Parathyroid adenoma (tissue), 2 donors: ENCODE measurements around the gene PRPF40B.

Experiments
- H2AFZ ChIP-seq: fragments of 300-600 bp; sonication (generic); one replicate; pipeline ENCODE4 v1.7.0; 2017; ENCODE audit warnings: antibody characterized with exemption, mild to moderate bottlenecking
- H3K27ac ChIP-seq: fragments of 300-600 bp; sonication (generic); one replicate; pipeline ENCODE4 v1.7.0; 2017
- H3K27me3 ChIP-seq: fragments of 300-600 bp; sonication (generic); one replicate; pipeline ENCODE4 v1.7.0; 2017; ENCODE audit warnings: low read length; ENCODE audit not compliant: control insufficient read depth, insufficient read depth
- H3K36me3 ChIP-seq: fragments of 300-600 bp; sonication (generic); one replicate; pipeline ENCODE4 v1.7.0; 2017; ENCODE audit warnings: low read length; ENCODE audit not compliant: control insufficient read depth, insufficient read depth
- H3K4me1 ChIP-seq: fragments of 300-600 bp; sonication (generic); one replicate; pipeline ENCODE4 v1.7.0; 2017; ENCODE audit warnings: control low read depth
- H3K4me2 ChIP-seq: fragments of 300-600 bp; sonication (generic); one replicate; pipeline ENCODE4 v1.7.0; 2017; ENCODE audit warnings: low read length
- H3K4me3 ChIP-seq: fragments of 300-600 bp; sonication (generic); one replicate; pipeline ENCODE4 v1.7.0; 2017; ENCODE audit warnings: low read depth, low read length
- H3K79me2 ChIP-seq: fragments of 300-600 bp; sonication (generic); one replicate; pipeline ENCODE4 v1.7.0; 2017; ENCODE audit warnings: control low read depth
- H3K9ac ChIP-seq: fragments of 300-600 bp; sonication (generic); one replicate; pipeline ENCODE4 v1.7.0; 2017; ENCODE audit warnings: mild to moderate bottlenecking
- H3K9me3 ChIP-seq: fragments of 300-600 bp; sonication (generic); one replicate; pipeline ENCODE4 v1.7.0; 2017; ENCODE audit warnings: low read length; ENCODE audit not compliant: control insufficient read depth
- CTCF ChIP-seq: fragments of 300-600 bp; sonication (generic); IDR thresholded peaks from one replicate; pipeline ENCODE4 v1.7.0; 2017; ENCODE audit warnings: antibody characterized with exemption, mild to moderate bottlenecking
- donor health status: primary hyperparathyroidism.

Gene PRPF40B

GRCh38 chr12:49664167-49664566, 40.8 kb downstream of the PRPF40B start:
- H3K27me3 ChIP-seq: no peaks in the 10 kb centered on the region
- H3K4me2 ChIP-seq: no peak overlapping the region
- H2AFZ ChIP-seq: no peak overlapping the region
- no peak for TF ChIP-seq CTCF
- H3K4me1 ChIP-seq: no peaks in the 10 kb centered on the region
- H3K79me2 ChIP-seq: no peaks in the 10 kb centered on the region
- no peaks in the 10 kb centered on the region for H3K36me3 ChIP-seq
- peak overlapping the region; percentile 8 for H3K27ac ChIP-seq
- no peak overlapping the region for H3K4me3 ChIP-seq
- H3K9ac ChIP-seq: no peak overlapping the region
- H3K9me3 ChIP-seq: no peaks in the 10 kb centered on the region

- Histone ChIP-seq H3K27me3 (no peaks in the 10 kb centered on the region), H3K4me3 (no peak overlapping the region), H3K4me1 (no peaks in the 10 kb centered on the region), H3K36me3 (no peaks in the 10 kb centered on the region), H2AFZ (no peak overlapping the region), H3K27ac (peak overlapping the region; percentile 22), H3K4me2 (no peak overlapping the region), H3K9ac (no peak overlapping the region), H3K79me2 (no peaks in the 10 kb centered on the region), H3K9me3 (no peaks in the 10 kb centered on the region)
- no peak for TF ChIP-seq CTCF
Observed at GRCh38 chr12:49664591-49665239, 41.4 kb downstream of the PRPF40B start.

GRCh38 chr12:49665384-49665783, 42.0 kb downstream of the PRPF40B start:
- H3K9me3 ChIP-seq: no peaks in the 10 kb centered on the region
- no peak overlapping the region for H3K9ac ChIP-seq
- no peaks in the 10 kb centered on the region for H3K4me1 ChIP-seq
- H3K79me2 ChIP-seq: no peaks in the 10 kb centered on the region
- H3K27ac ChIP-seq: peak overlapping the region; percentile 22
- no peak for TF ChIP-seq CTCF
- no peak overlapping the region for H3K4me2 ChIP-seq
- H3K4me3 ChIP-seq: no peak overlapping the region
- no peak overlapping the region for H2AFZ ChIP-seq
- no peaks in the 10 kb centered on the region for H3K27me3 ChIP-seq
- H3K36me3 ChIP-seq: no peaks in the 10 kb centered on the region

GRCh38 chr12:49666176-49666575, 42.8 kb downstream of the PRPF40B start:
- no peaks in the 10 kb centered on the region for H3K27me3 ChIP-seq
- H3K27ac ChIP-seq: no peak overlapping the region
- no peaks in the 10 kb centered on the region for H3K79me2 ChIP-seq
- H3K9ac ChIP-seq: no peak overlapping the region
- H2AFZ ChIP-seq: no peak overlapping the region
- no peak for TF ChIP-seq CTCF
- no peaks in the 10 kb centered on the region for H3K36me3 ChIP-seq
- H3K4me2 ChIP-seq: no peak overlapping the region
- H3K4me3 ChIP-seq: no peak overlapping the region
- H3K4me1 ChIP-seq: peaks cover under 1% of the 10 kb centered on the region
- no peaks in the 10 kb centered on the region for H3K9me3 ChIP-seq
